IMR-90 (cell line): ENCODE data around the gene ABLIM3. TPM values are rescaled to one million over a fixed set of nuclear protein-coding genes. Genes with fewer than 3 reads are reported as not detected.

Experiments
- ATAC-seq: fragments of 200-7000 bp; cut with Tn5 transposase; 2 replicates; pipeline ENCODE4 v1.9.1; 2020; ENCODE audit warnings: low read depth, mild to moderate bottlenecking, moderate library complexity
- BruUV-seq: library from RNA; stranded (reverse); fragments of 400-500 nt; replicated peaks from 2 replicates; lab custom pipeline; 2021; lab: Mats Ljungman, UMichigan
- CTCF ChIA-PET: fragments of 300-600 bp; formaldehyde crosslinking; extraction: SDS; loops from one replicate; lab custom pipeline; 2021; ENCODE audit warnings: antibody characterized with exemption; lab: Yijun Ruan, JAX
- POLR2A ChIA-PET: fragments of 300-600 bp; sonication (Branson Sonifier 250); formaldehyde crosslinking; loops from one replicate; lab custom pipeline; 2022; ENCODE audit warnings: antibody characterized with exemption; ENCODE audit not compliant: unreplicated experiment; lab: Charles Lee
- DNase-seq: peaks from one replicate; pipeline ENCODE4 v3.0.0; 2013
- H2AFZ ChIP-seq: replicated peaks from 2 replicates; pipeline ENCODE3; 2013; ENCODE audit warnings: low read length, mild to moderate bottlenecking; ENCODE audit not compliant: poor library complexity
- H2AK5ac ChIP-seq: 2 replicates; pipeline ENCODE4 v1.6.1; 2013; ENCODE audit warnings: low read depth, low read length, inconsistent platforms
- H2AK9ac ChIP-seq: replicated peaks from 2 replicates; pipeline ENCODE3; 2013; ENCODE audit warnings: mild to moderate bottlenecking, low read depth, low read length, moderate library complexity; ENCODE audit not compliant: poor library complexity
- H2BK120ac ChIP-seq: 2 replicates; pipeline ENCODE4 v1.6.1; 2013; ENCODE audit warnings: low read depth, low read length, inconsistent platforms
- H2BK15ac ChIP-seq: 3 replicates; pipeline ENCODE4 v1.6.1; 2013; ENCODE audit warnings: low read depth, low read length, inconsistent platforms
- H2BK20ac ChIP-seq: 2 replicates; pipeline ENCODE4 v1.6.1; 2013; ENCODE audit warnings: low read depth, mild to moderate bottlenecking, inconsistent platforms, low read length, moderate library complexity
- H2BK5ac ChIP-seq: 2 replicates; pipeline ENCODE4 v1.6.1; 2013; ENCODE audit warnings: mild to moderate bottlenecking, low read depth, low read length, inconsistent platforms; ENCODE audit not compliant: poor library complexity, severe bottlenecking
- H3K14ac ChIP-seq: replicated peaks from 2 replicates; pipeline ENCODE4 v1.6.1; 2013; ENCODE audit warnings: low read depth, low read length, inconsistent platforms
- H3K18ac ChIP-seq: 2 replicates; pipeline ENCODE4 v1.6.1; 2013; ENCODE audit warnings: low read depth, low read length, control low read depth
- H3K23ac ChIP-seq: 2 replicates; pipeline ENCODE4 v1.6.1; 2013; ENCODE audit warnings: low read depth, low read length, inconsistent platforms
- H3K27ac ChIP-seq: 2 replicates; pipeline ENCODE4 v1.5.1; 2013; ENCODE audit warnings: mild to moderate bottlenecking, control low read depth, low read length; ENCODE audit not compliant: insufficient read depth
- H3K27me3 ChIP-seq: 2 replicates; pipeline ENCODE4 v1.6.1; 2013; ENCODE audit warnings: low read length; ENCODE audit not compliant: control insufficient read depth, insufficient read depth
- H3K36me3 ChIP-seq: 2 replicates; pipeline ENCODE4 v1.6.1; 2013; ENCODE audit warnings: low read length, mixed read lengths; ENCODE audit not compliant: control insufficient read depth, insufficient read depth
- H3K4ac ChIP-seq: 2 replicates; pipeline ENCODE4 v1.6.1; 2013; ENCODE audit warnings: low read depth, low read length, inconsistent platforms
- H3K4me1 ChIP-seq: 2 replicates; pipeline ENCODE4 v1.6.1; 2013; ENCODE audit warnings: low read length, mixed read lengths; ENCODE audit not compliant: control insufficient read depth, insufficient read depth
- H3K4me2 ChIP-seq: 2 replicates; pipeline ENCODE4 v1.6.1; 2013; ENCODE audit warnings: low read depth, mild to moderate bottlenecking, control low read depth, low read length, moderate library complexity
- H3K4me3 ChIP-seq: 2 replicates; pipeline ENCODE4 v1.5.1; 2013; ENCODE audit warnings: low read depth, mild to moderate bottlenecking, control low read depth, low read length, moderate library complexity; ENCODE audit not compliant: insufficient read depth
- H3K56ac ChIP-seq: 2 replicates; pipeline ENCODE4 v1.6.1; 2013; ENCODE audit warnings: low read length, inconsistent platforms; ENCODE audit not compliant: insufficient read depth; ENCODE audit errors: extremely low read depth
- H3K79me1 ChIP-seq, 2 experiments: 2 replicates each; pipeline ENCODE4 v1.6.1; 2013; ENCODE audit warnings: low read length in 2 of 2, inconsistent platforms in 1 of 2, low read depth in 1 of 2
- H3K9ac ChIP-seq: 2 replicates; pipeline ENCODE4 v1.6.1; 2013; ENCODE audit warnings: low read depth, low read length, control low read depth
- H3K9me1 ChIP-seq: 2 replicates; pipeline ENCODE4 v1.6.1; 2013; ENCODE audit warnings: low read length, inconsistent platforms; ENCODE audit not compliant: insufficient read depth
- H3K9me3 ChIP-seq: 2 replicates; pipeline ENCODE4 v1.6.1; 2013; ENCODE audit warnings: low read length; ENCODE audit not compliant: control insufficient read depth, insufficient read depth
- H4K20me1 ChIP-seq: 2 replicates; pipeline ENCODE4 v1.6.1; 2013; ENCODE audit warnings: low read length, inconsistent platforms; ENCODE audit not compliant: insufficient read depth
- H4K5ac ChIP-seq: 2 replicates; pipeline ENCODE4 v1.6.1; 2013; ENCODE audit warnings: mild to moderate bottlenecking, low read depth, low read length, control low read depth
- H4K8ac ChIP-seq, 2 experiments: 2 replicates each; pipeline ENCODE4 v1.6.1; 2013; ENCODE audit warnings: low read depth in 2 of 2, low read length in 2 of 2, control low read depth in 1 of 2, inconsistent platforms in 1 of 2
- H4K91ac ChIP-seq: 2 replicates; pipeline ENCODE4 v1.6.1; 2013; ENCODE audit warnings: low read depth, low read length, inconsistent platforms; ENCODE audit not compliant: insufficient read depth
- MAZ ChIP-seq: IDR thresholded peaks from 2 replicates; pipeline ENCODE4 v1.6.1; 2012; ENCODE audit warnings: low read depth, mild to moderate bottlenecking, low read length, improper control_type of control experiment, moderate library complexity, borderline replicate concordance
- MXI1 ChIP-seq: IDR thresholded peaks from 2 replicates; pipeline ENCODE4 v1.6.1; 2012; ENCODE audit warnings: low read depth, mild to moderate bottlenecking, low read length, moderate library complexity, borderline replicate concordance
- WGBS, 2 experiments: methylation state at CpG; one replicate each; pipeline versions ENCODE4 v1.1.5 to v1.1.7; 2013; ENCODE audit warnings: missing lambda C conversion rate in 2 of 2; ENCODE audit not compliant: insufficient read length in 1 of 2; ENCODE audit errors: extremely low coverage in 2 of 2; 5-methylcytosine and 5-hydroxymethylcytosine counted together
- dilution Hi-C: fragments of 300-500 bp; cut with HindIII; formaldehyde crosslinking; loops from one replicate; pipeline ENCODE4 v1.14.3; 2018; ENCODE audit warnings: low sequenced_read_pairs; ENCODE audit not compliant: unreplicated experiment
- in situ Hi-C: fragments of 300-500 bp; cut with MboI; formaldehyde crosslinking; loops from 3 replicates; pipeline ENCODE4 v1.14.3; 2019; ENCODE audit warnings: low sequenced_read_pairs, inconsistent platforms, mixed read lengths
- intact Hi-C: fragments of 100-400 bp; cut with micrococcal nuclease; formaldehyde crosslinking; loops from 2 replicates; pipeline ENCODE4 v1.10.0; 2022
- polyA plus RNA-seq, 3 experiments: library from polyadenylated mRNA; depleted of rRNA; stranded (reverse); fragments of >200 nt; gene quantifications; 2 replicates each; pipeline ENCODE4 v1.2.3, GENCODE V29; 2012; ENCODE audit warnings: low replicate concordance in 1 of 3
- total RNA-seq: library from RNA; depleted of rRNA; stranded (reverse); fragments of >200 nt; gene quantifications from 2 replicates; pipeline ENCODE4 v1.2.3, GENCODE V29; 2012

Gene ABLIM3
- total and polyA plus RNA-seq, 2 of the 4 experiments (the other 2 are of a cell fraction): 33.3 to 69.9 TPM

GRCh38 chr5:149195337-149195887 is 54.1 kb downstream of the ABLIM3 start:
- POLR2A ChIA-PET: no interaction called here
- in situ Hi-C loops (no loop called here), dilution Hi-C loops (no loop called here), intact Hi-C loops (no loop called here)
- Histone ChIP-seq H4K5ac (no peak overlapping the region), H3K79me1 (peaks cover 23 to 52% of the 10 kb centered on the region in 2 experiments), H2AK5ac (no peak overlapping the region; the same call in 1 of the 2 replicates), H3K9ac (no peak overlapping the region), H3K27ac (no peak overlapping the region), H3K4me2 (no peak overlapping the region), H3K4ac (peak overlapping the region; percentile 26; the same call in 1 of the 2 replicates), H2AK9ac (no peak overlapping the region), H4K20me1 (no peaks in the 10 kb centered on the region; the same call in 1 of the 2 replicates), H3K36me3 (peaks cover 24% of the 10 kb centered on the region), H2BK15ac (no peak overlapping the region), H2AFZ (no peak overlapping the region), H3K4me1 (peaks cover 4% of the 10 kb centered on the region; the same call in 1 of the 2 replicates), H3K9me1 (peaks cover 31% of the 10 kb centered on the region), H4K8ac (peak overlapping the region in 1 of 2 experiments; percentile 34; a peak in 1 of 4 replicates), H2BK5ac (no peak overlapping the region), H3K27me3 (no peaks in the 10 kb centered on the region), H3K56ac (no peak overlapping the region), H3K9me3 (no peaks in the 10 kb centered on the region), H3K14ac (no peak overlapping the region), H2BK120ac (no peak overlapping the region), H4K91ac (no peak overlapping the region), H2BK20ac (no peak overlapping the region), H3K18ac (no peak overlapping the region), H3K4me3 (no peak overlapping the region), H3K23ac (peak overlapping the region; percentile 16; the same call in 1 of the 2 replicates)
- ATAC-seq (no peak), DNase-seq (no peak)
- CTCF ChIA-PET: no interaction called here
- TF ChIP-seq MAZ: no peak
- no peak for TF ChIP-seq MXI1
- BruUV-seq: no TSS peak
- 92% methylated on average over 3 of the region's 9 CpGs; no CpG with 5 or more reads in 1 of the 2 experiments for WGBS, 2 experiments
